Cardiac septum (tissue), 1 donor: Measurements from ENCODE around the gene ELFN2. TPM values are rescaled to one million over a fixed set of nuclear protein-coding genes. Genes with fewer than 3 reads are reported as not detected.
"Not testable (repeated sequence)": the region's sequence is repeated elsewhere in the genome, so short reads cannot be mapped to it uniquely, and the experiment has no call there.

Source experiments
- DNase-seq: peaks from one replicate; pipeline ENCODE4 v3.0.0-alpha.2; 2020; ENCODE audit warnings: low spot score
- intact Hi-C: fragments of 100-400 bp; cut with DNase I; formaldehyde crosslinking; loops from one replicate; pipeline ENCODE4 v1.14.0; 2022
- total RNA-seq: library from RNA; stranded (reverse); fragmentation: NEBNext Ultra II Directional; extraction: Animal tissue kit (Norgen Biotek cat#: 25700); gene quantifications from one replicate; pipeline ENCODE4 v1.2.1, GENCODE V29; 2021
- donor health status: DM: no; HTN: no; CAD: no.

Gene ELFN2
- total RNA-seq, 1 donor from 2014 or later, result 0.03 TPM

DNA sequence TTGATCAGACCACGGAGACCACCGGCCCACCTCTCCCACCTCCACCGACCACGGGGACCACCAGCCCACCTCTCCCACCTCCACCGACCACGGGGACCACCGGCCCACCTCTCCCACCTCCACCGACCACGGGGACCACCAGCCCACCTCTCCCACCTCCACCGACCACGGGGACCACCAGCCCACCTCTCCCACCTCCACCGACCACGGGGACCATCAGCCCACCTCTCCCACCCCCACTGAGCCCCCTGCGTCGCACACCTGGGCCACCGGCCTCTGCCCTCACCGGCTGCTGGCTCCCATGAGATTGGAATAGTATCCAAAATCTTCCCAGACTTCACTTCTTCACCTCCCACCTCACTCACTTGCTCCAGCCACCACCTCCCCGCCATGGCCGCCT, 27.8 kb downstream of the ELFN2 start:
- intact Hi-C loops, DNase-seq: not testable (repeated sequence)

DNA sequence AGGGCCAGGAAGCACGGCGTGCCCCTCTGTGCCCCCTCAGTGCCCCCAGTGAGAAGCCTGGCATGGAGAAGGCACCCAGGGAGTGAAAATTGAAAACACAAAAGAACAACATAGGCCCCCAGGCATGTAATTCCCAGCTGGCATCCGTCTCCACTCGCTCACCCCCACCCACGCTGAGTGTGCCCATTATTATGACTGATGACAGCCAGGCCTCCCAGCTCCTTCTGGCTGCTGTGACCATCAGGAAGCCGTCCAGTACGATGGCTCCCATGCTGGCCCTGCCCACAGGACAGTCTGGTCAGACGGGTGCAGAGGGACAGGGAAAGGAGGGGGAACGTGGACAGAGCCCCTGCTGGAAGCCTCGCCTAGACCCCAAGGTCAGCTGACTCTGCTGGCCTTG, 30.1 kb downstream of the ELFN2 start:
- intact Hi-C loops, result no loop called here

DNA sequence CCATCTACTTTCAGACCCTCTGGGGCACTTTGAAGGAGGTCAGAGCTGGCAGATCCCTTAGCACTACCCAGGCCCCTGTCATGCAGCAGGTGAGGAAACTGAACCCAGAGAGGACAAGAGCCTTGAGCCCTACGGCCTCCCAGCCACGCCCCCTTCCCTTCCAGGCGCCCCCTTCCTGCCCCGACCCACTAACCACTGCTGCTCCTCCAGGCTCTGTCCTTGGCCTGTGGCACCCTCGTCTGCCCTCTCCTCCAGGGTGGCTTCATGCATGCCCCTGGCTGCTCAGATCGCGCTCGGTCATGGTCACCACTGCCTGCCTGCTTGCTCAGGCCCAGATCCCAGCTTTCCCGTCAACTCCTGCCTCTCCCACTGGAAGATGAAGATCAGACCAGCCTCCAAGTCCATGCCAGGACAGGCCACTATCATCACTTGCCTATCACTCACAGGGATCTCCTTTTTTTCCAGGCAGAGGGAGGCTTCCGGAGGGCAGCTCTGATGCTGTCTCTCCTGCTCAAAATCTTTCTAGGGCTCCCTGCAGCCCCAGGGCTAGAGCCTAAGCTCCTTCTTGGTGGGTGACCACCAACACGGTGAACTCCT, 30.7 kb downstream of the ELFN2 start:
- no peak for DNase-seq

More for the DNA sequence above, 30.1 kb downstream of the ELFN2 start:
- no peak for DNase-seq

DNA sequence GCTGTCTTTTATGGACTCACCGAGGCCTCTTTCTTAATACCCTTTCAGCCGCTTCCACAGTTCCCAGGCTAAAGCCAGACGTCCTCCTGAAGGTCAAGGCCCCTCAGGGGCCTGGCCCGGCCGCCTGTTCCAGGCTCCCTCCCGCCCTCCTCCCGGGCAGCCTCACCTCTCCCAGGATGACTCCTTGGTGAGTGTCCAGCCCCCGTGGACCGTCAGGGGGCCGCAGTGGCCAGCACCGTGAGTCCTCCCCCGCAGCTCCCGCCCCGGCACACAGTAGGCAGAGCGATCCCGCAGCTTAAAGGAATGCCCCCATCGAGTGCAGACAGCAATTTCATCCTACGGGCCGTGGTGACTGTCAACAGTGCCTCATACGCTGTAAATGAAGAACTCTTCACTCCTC, 32.9 kb downstream of the ELFN2 start:
- intact Hi-C loops, result no loop called here
- no peak for DNase-seq

More for the DNA sequence above, 30.7 kb downstream of the ELFN2 start:
- intact Hi-C loops, result no loop called here

DNA sequence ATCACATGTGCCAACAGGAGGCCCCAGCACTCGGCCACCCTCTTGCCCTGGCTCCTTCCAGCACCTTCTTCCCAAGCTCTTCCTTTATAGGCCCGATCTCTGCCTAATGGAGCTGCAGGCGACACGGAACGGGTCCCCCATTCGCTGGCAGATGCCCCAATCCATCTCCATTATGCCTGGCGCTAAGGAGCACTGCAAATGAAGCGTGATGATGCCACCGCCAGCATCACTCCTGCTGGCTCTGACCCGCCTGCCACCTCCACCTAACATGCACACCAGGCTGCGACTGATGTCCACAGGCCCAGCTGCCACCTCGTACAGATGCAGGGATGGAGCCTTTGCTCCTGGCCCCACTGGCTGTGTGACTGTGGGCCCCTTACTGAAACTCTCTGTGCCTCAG, 33.5 kb downstream of the ELFN2 start:
- DNase-seq, result no peak
- intact Hi-C loops, result no loop called here

DNA sequence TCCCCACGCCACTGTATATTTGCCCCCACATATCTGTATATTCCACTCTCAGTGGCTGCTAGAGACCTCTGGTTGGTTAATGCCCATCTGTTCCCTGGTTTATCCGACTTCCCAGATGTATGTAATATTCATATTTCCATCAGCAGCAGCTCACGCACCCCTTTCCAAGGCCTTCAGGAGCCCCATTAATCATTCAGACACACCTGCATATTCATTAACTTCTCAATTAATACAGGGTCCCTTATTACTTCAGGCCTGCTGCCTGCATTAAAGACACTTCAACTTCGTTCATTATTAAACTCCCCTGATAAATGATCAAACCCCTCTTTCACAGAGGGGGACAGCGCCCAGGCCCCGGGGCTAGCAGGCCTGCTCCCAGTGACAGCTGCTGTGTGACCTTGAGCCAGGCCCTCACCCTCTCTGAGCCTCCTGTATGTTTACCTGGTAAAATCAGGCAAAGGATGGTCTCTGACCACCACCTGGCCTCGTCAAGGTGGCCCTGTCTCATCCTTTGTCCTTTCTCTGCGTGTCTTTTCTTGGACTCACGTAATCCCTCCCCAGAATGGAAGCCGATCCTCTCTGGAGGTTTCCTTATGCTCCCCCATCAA, 34.5 kb downstream of the ELFN2 start:
- intact Hi-C loops, result no loop called here
- no peak for DNase-seq

DNA sequence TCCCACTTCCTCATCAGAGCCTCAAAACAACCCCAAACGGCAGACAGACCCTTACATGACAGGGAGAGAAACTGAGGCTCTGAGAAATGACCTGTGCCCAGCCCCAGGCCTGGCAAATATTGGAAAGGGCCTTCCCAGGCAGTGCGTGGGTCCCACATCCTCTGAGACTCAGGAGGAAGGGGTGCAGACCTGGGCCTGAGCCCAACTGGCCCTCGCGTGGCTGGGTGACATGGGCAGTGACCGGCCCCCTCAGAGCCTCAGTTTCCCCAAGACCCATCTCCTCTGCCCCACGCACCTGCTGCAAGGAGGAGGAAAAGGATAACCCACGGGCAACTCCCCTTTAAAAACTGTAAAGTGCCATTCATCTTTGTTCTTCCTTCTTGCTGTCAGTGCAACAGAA, 35.6 kb downstream of the ELFN2 start:
- intact Hi-C loops, result no loop called here
- DNase-seq, result no peak

DNA sequence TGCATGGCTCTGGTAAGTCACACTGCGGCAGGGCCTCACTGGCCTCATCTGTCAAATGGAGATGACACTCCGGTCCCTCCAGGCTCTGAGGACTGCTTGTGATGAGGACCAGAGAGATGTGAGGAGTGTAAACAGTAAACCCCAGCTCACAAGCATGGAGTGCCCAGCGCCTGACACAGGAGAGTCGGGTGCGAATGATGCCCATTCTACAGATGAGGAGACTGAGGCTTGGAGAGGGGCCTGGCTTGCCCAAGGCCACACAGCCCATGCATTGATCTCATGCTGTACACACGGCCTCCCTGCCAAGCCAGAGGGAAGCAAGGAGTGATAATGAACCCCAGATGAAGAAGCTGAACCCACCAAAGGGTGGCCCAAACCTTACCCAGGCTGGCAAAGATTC, 37.2 kb downstream of the ELFN2 start:
- no peak for DNase-seq
- intact Hi-C loops, result no loop called here

DNA sequence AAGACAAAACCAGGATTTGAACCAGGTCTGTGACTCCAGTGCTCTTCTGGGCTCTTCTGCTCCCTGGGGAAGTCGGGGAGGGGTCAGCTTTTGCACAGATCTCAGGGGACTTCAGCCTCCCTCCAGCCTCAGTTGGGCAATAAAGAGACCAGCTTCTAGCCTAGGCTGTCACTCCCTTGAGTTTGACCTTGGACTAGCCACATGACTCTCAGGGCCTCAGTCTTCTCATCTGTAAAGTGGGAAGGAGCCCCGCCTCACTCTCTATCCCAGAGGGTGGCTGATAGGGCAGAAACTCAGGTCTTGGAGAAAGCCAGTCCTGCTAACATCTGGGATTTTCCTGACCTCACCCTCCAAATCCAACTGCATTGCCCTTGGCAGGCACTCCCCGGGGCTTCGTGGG, 38.7 kb downstream of the ELFN2 start:
- intact Hi-C loops, result no loop called here
- no peak for DNase-seq

DNA sequence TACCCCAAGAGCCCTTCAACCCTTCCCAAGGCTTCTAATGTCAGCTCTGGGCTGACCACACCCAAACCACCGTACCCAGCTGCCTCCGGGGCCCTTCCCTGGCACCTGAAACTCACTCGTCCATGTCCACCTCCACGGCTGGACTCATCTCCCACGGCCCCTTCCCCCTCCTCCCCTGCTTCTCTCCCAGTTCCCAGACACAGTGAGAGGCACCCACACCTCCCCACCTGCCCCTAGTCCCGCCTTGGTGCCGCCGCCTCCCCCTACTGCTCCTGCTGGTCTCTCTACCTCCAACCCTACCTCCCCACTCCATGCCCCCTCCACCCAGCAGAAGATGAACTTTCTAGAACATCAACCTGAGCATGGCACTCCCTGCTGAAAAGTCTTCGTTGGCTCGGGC, 39.5 kb downstream of the ELFN2 start:
- intact Hi-C loops, result no loop called here

DNA sequence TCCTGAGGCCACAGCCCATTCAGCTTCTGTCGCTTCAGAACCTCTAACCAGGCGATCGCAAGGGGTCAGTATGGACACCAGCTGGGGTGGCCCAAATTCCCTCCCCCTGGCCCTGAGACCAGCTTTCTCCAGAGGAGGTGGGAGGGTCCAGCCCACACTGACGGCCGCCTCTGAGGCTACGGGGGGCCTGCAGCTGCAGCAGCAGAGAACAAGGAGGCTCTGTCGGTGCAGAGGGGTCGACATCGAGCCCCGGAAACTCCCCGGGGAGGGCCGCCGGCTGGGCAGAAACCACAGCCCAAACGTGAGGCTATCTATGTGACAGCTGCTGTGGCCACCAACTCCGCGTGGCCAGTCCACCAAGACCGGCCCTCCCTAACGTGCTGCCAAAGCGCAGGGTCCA, 40.8 kb downstream of the ELFN2 start:
- no peak for DNase-seq
- intact Hi-C loops, result no loop called here

More for the DNA sequence above, 39.5 kb downstream of the ELFN2 start:
- DNase-seq, result no peak

DNA sequence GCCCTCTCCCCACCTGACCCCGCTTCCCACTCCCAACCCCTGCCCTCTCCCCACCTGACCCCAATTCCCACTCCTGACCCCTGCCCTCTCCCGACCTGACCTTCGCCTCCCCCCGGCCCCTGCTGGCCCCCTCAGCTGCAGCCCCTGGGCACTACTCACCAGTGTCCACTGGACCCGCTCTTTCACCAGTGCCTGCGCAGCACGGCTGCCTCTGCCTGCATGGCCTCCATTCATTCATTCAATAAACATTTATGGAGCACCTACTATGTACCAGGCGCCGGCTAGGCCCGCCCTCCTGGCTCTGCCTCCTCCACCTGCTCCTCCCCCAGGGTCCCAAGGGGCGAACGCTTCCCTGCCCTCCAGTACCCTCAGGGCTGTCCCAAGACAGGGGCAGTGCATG, 42.6 kb downstream of the ELFN2 start:
- intact Hi-C loops, result no loop called here

DNA sequence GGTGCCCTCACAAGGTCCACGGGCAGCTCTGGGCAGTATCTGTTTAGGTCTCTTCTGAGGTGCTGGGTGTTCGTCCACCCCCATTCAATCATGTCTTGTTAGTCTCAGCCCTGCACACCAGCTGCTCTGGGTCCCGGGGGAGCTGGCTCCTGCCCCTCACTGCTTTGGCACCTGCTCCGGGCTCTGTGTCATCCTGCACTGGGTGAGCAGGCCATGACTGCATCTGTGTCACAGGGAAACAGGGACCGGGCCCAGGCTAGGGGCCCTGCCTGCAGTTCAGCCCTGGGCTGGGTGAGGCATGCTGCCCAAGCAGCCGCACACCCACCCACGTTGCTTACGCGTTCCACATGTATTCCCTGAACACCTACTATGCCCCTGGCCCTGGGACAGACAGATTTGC, 43.9 kb downstream of the ELFN2 start:
- intact Hi-C loops, result no loop called here
- no peak for DNase-seq

More for the DNA sequence above, 42.6 kb downstream of the ELFN2 start:
- no peak for DNase-seq

DNA sequence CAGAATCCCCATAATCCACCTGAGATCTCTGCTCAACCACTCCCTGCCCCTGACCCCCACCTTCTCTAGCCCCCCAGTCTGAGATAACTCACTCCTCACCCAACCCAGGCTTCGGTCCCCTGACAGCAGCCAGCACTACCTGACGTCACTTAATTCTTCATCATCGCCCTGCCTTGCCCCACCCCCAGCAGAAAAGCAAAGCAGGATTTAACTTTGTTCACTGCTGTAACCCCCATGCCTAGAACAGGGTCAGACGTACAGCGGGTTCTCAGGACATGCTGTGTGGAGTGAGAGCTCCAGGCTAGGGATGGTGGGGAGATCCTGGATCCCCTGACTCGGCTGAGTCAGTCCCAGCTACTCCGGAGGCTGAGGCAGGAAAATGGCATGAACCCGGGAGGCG, 45.8 kb downstream of the ELFN2 start:
- no peak for DNase-seq
- intact Hi-C loops, result no loop called here

DNA sequence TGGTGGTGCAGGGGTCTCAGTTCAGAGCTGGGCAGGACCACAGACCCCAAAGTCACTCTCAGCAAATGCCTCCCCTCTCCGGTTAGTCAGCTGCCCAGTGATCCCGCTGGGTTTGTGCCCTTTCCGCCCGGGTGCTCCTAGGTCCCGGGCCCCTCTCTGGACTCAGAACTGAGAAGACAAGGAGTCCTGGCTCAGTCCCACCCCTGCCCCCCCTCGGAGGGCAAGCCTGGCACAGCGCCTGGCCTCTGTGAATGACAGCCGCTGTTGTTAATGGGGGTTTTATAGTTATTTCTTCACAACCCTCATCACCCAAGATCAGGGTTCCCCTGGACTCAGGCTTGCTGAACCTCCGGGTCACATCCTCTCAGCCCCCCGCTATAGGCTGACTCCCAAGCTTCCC, 47.6 kb downstream of the ELFN2 start:
- no peak for DNase-seq
- intact Hi-C loops, result no loop called here

DNA sequence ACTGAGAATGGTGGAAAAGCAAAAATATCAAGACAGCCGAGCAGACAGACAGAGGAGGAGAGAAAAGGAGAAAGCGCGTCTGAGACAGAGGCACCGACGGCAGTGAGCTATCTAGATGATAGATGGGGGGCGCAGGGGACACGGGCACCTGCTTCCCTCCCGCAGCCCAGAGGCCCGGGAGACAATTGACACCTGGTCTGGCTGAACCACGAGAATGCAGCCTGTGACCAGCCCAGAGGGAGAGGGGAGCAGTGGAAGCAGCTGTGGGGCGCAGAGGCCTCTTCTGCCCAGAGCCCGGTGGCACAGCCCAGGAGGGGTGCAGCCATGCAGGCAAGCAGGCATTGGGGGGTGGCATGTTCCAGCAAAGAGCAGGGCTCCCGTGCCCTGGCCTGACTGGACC, 48.2 kb downstream of the ELFN2 start:
- no peak for DNase-seq

DNA sequence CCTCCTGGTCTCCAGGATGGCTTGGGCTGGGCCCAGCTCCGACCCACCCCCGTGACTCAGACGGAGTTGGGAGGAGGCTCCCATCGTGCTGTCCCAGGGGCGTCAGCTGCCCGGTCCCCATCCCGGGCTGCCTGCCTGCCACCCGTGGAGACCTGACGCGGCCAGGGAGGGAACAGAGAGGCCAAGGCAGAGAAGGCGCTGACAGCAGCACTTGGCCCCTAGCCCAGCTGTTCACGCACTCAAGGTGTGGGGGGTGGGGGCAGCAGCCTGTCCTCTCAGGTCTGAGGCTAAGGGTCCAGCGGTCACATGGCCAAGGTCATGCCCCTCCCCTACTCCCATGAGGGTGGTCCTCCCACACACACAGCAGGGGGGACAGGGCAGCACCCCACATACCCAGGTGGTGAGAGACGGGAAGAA, 48.6 kb downstream of the ELFN2 start:
- DNase-seq, result no peak
- intact Hi-C loops, result no loop called here

More for the DNA sequence above, 48.2 kb downstream of the ELFN2 start:
- intact Hi-C loops, result no loop called here

DNA sequence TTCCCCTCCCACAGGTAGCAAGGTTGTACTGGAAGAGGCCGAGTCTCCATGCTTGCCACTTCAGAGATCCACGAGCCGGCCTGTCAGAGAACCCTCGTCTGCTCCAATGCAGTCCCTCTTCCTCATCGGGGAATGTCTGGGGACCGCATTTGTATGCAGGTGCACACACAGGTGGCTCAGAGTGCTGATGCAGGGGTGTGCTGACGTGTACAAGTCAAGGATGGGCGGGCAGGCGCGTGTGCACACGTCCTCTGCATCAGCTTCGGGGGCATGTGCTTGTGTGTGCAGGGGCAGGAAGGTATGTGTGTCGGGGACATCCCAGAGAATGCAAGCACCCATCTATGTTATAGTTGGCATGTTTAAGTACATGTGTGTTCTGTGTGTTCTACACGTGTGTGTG, 49.4 kb downstream of the ELFN2 start:
- no peak for DNase-seq
- intact Hi-C loops, result no loop called here

DNA sequence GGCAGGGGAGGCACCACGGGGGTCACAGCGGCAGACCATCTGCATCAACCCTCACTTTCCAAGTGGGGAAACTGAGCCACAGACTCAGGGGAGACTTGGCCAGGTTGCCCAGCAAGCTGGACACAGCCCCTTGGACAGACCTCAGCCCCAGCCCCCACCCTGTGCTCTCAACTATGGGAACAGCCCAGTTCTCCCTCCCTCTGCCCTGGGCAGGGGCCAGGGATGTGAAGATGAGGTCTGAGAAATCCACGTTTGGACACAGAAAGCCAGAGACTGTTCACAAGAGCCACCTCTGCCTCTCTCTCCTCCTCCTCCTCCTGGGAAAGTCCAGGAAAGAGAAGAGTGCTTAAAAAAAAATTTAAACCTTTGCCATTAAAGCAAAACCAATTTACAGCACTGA, 50.1 kb downstream of the ELFN2 start:
- no peak for DNase-seq
- intact Hi-C loops, result no loop called here

DNA sequence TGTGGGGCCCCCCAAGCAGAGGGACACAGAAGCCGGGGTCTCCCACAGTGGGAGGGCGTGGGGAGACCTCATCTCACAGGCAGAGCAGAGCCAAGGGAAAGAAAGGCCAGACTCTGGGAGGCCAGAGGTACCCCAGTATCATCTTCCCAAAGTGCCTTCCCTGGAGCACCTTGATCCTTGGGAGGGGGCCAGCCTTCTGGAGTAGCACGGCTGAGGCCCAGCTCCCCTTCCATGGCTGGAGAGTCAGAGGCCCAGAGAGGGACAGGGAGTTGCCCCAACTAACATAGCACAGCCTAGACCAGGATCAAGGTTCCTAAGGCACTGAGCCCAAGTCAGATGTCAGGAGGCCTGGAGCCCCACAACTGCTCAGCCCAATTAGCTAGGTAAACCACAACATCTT, 50.6 kb downstream of the ELFN2 start:
- intact Hi-C loops, result no loop called here
- no peak for DNase-seq

DNA sequence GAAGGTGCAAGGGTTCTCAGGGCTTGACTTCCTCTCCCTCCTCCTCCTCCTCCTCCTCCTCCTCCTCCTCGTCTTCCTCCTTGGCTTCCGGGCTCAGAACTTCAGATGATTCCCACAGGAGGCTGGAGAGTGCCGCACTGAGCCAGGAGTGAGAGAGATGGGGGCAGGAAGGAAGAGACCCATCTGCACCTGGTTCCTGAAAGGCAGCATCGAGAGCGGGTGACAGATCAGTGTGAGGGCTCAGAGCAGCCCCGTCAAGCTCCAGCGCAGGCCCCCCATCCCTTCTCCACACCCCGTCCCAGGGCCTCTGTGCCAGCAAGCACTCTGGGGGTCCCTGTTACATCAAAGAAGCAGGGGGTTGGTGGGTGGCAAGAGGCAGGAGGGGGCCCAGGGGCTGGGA, 51.5 kb downstream of the ELFN2 start:
- intact Hi-C loops, result no loop called here

DNA sequence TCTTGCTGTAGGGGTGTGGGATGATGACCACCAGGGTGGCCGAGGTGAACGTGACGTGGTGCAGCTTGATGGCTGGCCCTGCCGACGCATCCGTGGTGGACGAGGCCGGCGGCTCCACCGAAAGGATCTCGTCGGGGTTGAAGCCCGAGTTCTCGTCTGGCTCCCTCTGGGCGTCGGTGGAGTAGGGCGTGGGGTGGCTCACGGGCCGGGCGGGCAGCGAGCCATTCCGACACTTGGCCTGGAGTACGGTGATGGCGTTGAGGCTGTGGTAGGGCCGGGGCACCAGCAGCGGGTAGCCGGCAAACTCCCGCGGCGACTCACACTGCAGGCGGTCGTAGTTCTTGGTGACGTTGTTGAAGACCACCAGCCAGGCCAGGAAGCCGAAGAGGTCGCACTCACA, 52.7 kb downstream of the ELFN2 start:
- DNase-seq, result no peak
- intact Hi-C loops, result no loop called here

More for the DNA sequence above, 51.5 kb downstream of the ELFN2 start:
- DNase-seq, result no peak
